HepG2 (cell line): Measurements from ENCODE around the gene SLC4A9. TPM values are rescaled to one million over a fixed set of nuclear protein-coding genes. Genes with fewer than 3 reads are reported as not detected.

Experiments
- ARID3A ChIP-seq: IDR thresholded peaks from 2 replicates; pipeline ENCODE4 v1.6.1; 2012; ENCODE audit warnings: low read depth, low read length, improper control_type of control experiment
- EED ChIP-seq: sonication (generic); formaldehyde crosslinking; IDR thresholded peaks from 2 replicates; pipeline ENCODE4 v1.5.0; 2020; ENCODE audit warnings: mild to moderate bottlenecking, missing genetic modification reagents
- KDM5B ChIP-seq: sonication (generic); formaldehyde crosslinking; IDR thresholded peaks from 2 replicates; pipeline ENCODE4 v1.4.0; 2020; ENCODE audit warnings: missing genetic modification reagents, mild to moderate bottlenecking, borderline replicate concordance
- MED8 ChIP-seq: sonication (generic); formaldehyde crosslinking; IDR thresholded peaks from 2 replicates; pipeline ENCODE4 v1.8.1; 2023; ENCODE audit warnings: mild to moderate bottlenecking, missing genetic modification reagents; ENCODE audit not compliant: insufficient replicate concordance
- MEF2D ChIP-seq: sonication (generic); formaldehyde crosslinking; IDR thresholded peaks from 2 replicates; pipeline ENCODE4 v1.5.1; 2020; ENCODE audit warnings: mild to moderate bottlenecking, missing genetic modification reagents
- MIXL1 ChIP-seq: IDR thresholded peaks from 2 replicates; pipeline ENCODE4 v1.6.1; 2016
- MLXIP ChIP-seq: sonication (generic); formaldehyde crosslinking; IDR thresholded peaks from 2 replicates; pipeline ENCODE4 v1.9.0; 2021; ENCODE audit warnings: missing genetic modification reagents, borderline replicate concordance
- ZBTB33 ChIP-seq: sonication (generic); formaldehyde crosslinking; IDR thresholded peaks from 2 replicates; pipeline ENCODE4 v1.4.0; 2020; ENCODE audit warnings: missing genetic modification reagents
- ZFP82 ChIP-seq: sonication (generic); formaldehyde crosslinking; IDR thresholded peaks from 2 replicates; pipeline ENCODE4 v1.5.1; 2020; ENCODE audit warnings: mild to moderate bottlenecking, missing genetic modification reagents, borderline replicate concordance
- ZIK1 ChIP-seq: sonication (generic); formaldehyde crosslinking; IDR thresholded peaks from 2 replicates; pipeline ENCODE4 v1.5.0; 2020; ENCODE audit warnings: mild to moderate bottlenecking, low read depth, missing genetic modification reagents, borderline replicate concordance
- ZKSCAN5 ChIP-seq: sonication (generic); formaldehyde crosslinking; IDR thresholded peaks from 2 replicates; pipeline ENCODE4 v1.5.1; 2020; ENCODE audit warnings: mild to moderate bottlenecking, missing genetic modification reagents
- ZKSCAN8 ChIP-seq: IDR thresholded peaks from 2 replicates; pipeline ENCODE4 v1.6.1; 2016; ENCODE audit warnings: borderline replicate concordance, missing genetic modification reagents, missing compliant biosample characterization
- ZNF256 ChIP-seq: sonication (generic); formaldehyde crosslinking; conservative IDR thresholded peaks from 2 replicates; pipeline ENCODE4 v1.4.0; 2020; ENCODE audit warnings: missing genetic modification reagents
- ZNF598 ChIP-seq: sonication (generic); formaldehyde crosslinking; IDR thresholded peaks from 2 replicates; pipeline ENCODE4 v1.5.1; 2020; ENCODE audit warnings: mild to moderate bottlenecking, missing genetic modification reagents, borderline replicate concordance
- ZNF891 ChIP-seq: sonication (generic); formaldehyde crosslinking; IDR thresholded peaks from 2 replicates; pipeline ENCODE4 v1.5.0; 2020; ENCODE audit warnings: mild to moderate bottlenecking, missing genetic modification reagents
- ZXDC ChIP-seq: sonication (generic); formaldehyde crosslinking; IDR thresholded peaks from 2 replicates; pipeline ENCODE4 v1.5.0; 2020; ENCODE audit warnings: mild to moderate bottlenecking, missing genetic modification reagents
- polyA plus RNA-seq, 8 experiments: library from polyadenylated mRNA; depleted of rRNA in 3 of 8; stranded (reverse) in 7 of 8; unstranded in 1 of 8; fragments of >200 nt; fragmentation: Illumina TruSeq in 4 of 8; extraction: Trizol in 4 of 8; gene quantifications; 2 replicates each; pipeline versions ENCODE4 v1.2.1 to v1.2.3, GENCODE V29; 2011 to 2016; ENCODE audit warnings: low read depth in 4 of 8, missing spikeins in 1 of 8, mixed read lengths in 1 of 8; ENCODE audit not compliant: insufficient read depth in 1 of 8
- total RNA-seq, 5 experiments: library from RNA; depleted of rRNA; stranded (reverse); fragments of >200 nt; fragmentation: Illumina TruSeq; extraction: Trizol; gene quantifications; 2 replicates each; pipeline ENCODE4 v1.2.3, GENCODE V29; 2016; ENCODE audit warnings: low read depth in 1 of 5

The SLC4A9 gene
- total and polyA plus RNA-seq, 2 of the 13 experiments (the other 11 are each of a cell fraction or from before 2014, with no cell fraction given) = not detected

- TF ChIP-seq ZBTB33 (CRISPR knock-in tag) (peak; percentile 22; the same call in 1 of the 2 replicates), MIXL1 (0 out of 2 replicates have a peak, but pooled peaks have one; percentile 43), ZIK1 (CRISPR knock-in tag) (no peak), MEF2D (CRISPR knock-in tag) (no peak), ZXDC (peak; percentile 91), ZNF891 (CRISPR knock-in tag) (peak; percentile 72), ZFP82 (CRISPR knock-in tag) (peak; percentile 39; the same call in 1 of the 2 replicates), ZNF256 (CRISPR knock-in tag) (peak; percentile 90), ZNF598 (CRISPR knock-in tag) (peak; percentile 36; the same call in 1 of the 2 replicates), MLXIP (CRISPR knock-in tag) (0 out of 2 replicates have a peak, but pooled peaks have one; percentile 82), EED (no peak), ARID3A (no peak), ZKSCAN5 (CRISPR knock-in tag) (0 out of 2 replicates have a peak, but pooled peaks have one; percentile 33), KDM5B (CRISPR knock-in tag) (peak; percentile 93), MED8 (CRISPR knock-in tag) (peak; percentile 66), ZKSCAN8 (CRISPR knock-in tag) (peak; percentile 72; the same call in 1 of the 2 replicates)
Measured at GRCh38 chr5:140400730-140401361, 40.9 kb downstream of the SLC4A9 start (continued).
